ENCODE measurements around the gene WDR62. TPM values are rescaled to one million over a fixed set of nuclear protein-coding genes. Genes with fewer than 3 reads are reported as not detected.

WDR62 gene
- total and polyA plus RNA-seq, 2 donors (not counting 3 experiments of a cell fraction or from before 2014, with no cell fraction given): 8.0 to 13.4 TPM

GRCh38 chr19:36110487-36111199, 55.9 kb downstream of the WDR62 start, which contains the start of gene OVOL3:
TSS of gene OVOL3 (plus strand) at chr19:36111143. CDS start at chr19:36111203, 60 bp downstream.
- Histone ChIP-seq H3K36me3 (ENCODE audit: control insufficient read depth in 2 of 2, extremely low read depth in 1 of 2, insufficient read depth in 2 of 2, low read length in 2 of 2) (no peaks in the 10 kb centered on the region), H3K27me3 (ENCODE audit: control insufficient read depth in 2 of 2, insufficient read depth in 2 of 2, low read length in 2 of 2) (no peaks in the 10 kb centered on the region), H3K4me2 (ENCODE audit: insufficient read depth, low read length) (no peak within 1 kb of the TSS), H3K27ac (ENCODE audit: insufficient read depth, low read depth, low read length) (no peak within 1 kb of the TSS), H4K20me1 (replicated peaks; ENCODE audit: control insufficient read depth, extremely low read depth, insufficient read depth, low read length) (no peaks in the 10 kb centered on the region), H3K4me1 (ENCODE audit: control insufficient read depth, extremely low read depth, insufficient read depth, low read length) (peaks cover 10% of the 10 kb centered on the region), H3K4me3 (replicated peaks in 1 of 3; ENCODE audit: insufficient read depth in 1 of 3, low read depth in 1 of 3, low read length in 3 of 3) (no peak within 1 kb of the TSS), H3K9me3 (replicated peaks; ENCODE audit: control insufficient read depth, insufficient read depth, low read length) (no peaks in the 10 kb centered on the region), H3K79me2 (ENCODE audit: control insufficient read depth, insufficient read depth, low read length) (peaks cover 6% of the 10 kb centered on the region), H3K9me1 (replicated peaks; ENCODE audit: control insufficient read depth, extremely low read depth, insufficient read depth, low read length) (no peaks in the 10 kb centered on the region), H2AFZ (ENCODE audit: low read depth, low read length) (no peak within 1 kb of the TSS), H3K9ac (replicated peaks; ENCODE audit: extremely low read depth, insufficient read depth, low read length) (no peak within 1 kb of the TSS)
- BruUV-seq (replicated peaks): no TSS peak
- intact Hi-C loops (cut with micrococcal nuclease) (no loop called here), dilution Hi-C loops (cut with MboI; ENCODE audit: extremely low pct_ligation_motif_present, low sequenced_read_pairs) (no loop called here)
- FAIRE-seq: no peak
- DNase-seq (ENCODE audit: low read depth, low spot score): no peak
- no peak for TF ChIP-seq EZH2 (IDR thresholded peaks at IDR 0.05; ENCODE audit: borderline replicate concordance, low read depth, low read length, severe bottlenecking)
- no peak for TF ChIP-seq JUN (IDR thresholded peaks at IDR 0.05; ENCODE audit: borderline replicate concordance, insufficient read depth, insufficient read length, low read depth)
- TF ChIP-seq MYC (IDR thresholded peaks at IDR 0.05; ENCODE audit: low read depth, low read length): no peak
- TF ChIP-seq MAX (IDR thresholded peaks at IDR 0.05; ENCODE audit: insufficient read depth, insufficient read length): no peak
- no peak for TF ChIP-seq CTCF (IDR thresholded peaks at IDR 0.05; ENCODE audit: extremely low read depth in 1 of 2, insufficient read depth in 1 of 2, low read depth in 1 of 2, low read length in 2 of 2)
- TF ChIP-seq POLR2A (IDR thresholded peaks at IDR 0.05; ENCODE audit: low read depth, low read length): no peak
- no peak for TF ChIP-seq FOS (IDR thresholded peaks at IDR 0.05; ENCODE audit: borderline replicate concordance, insufficient read depth, low read length)
- no peak for TF ChIP-seq POLR2AphosphoS5 (IDR thresholded peaks at IDR 0.05; ENCODE audit: insufficient read depth, low read depth, low read length)
- no peak for TF ChIP-seq GATA2 (IDR thresholded peaks at IDR 0.05; ENCODE audit: insufficient read depth, insufficient read length, low read depth, low read length)
- CTCF ChIA-PET: no interaction called here
- POLR2A ChIA-PET: no interaction called here

All from endothelial cell of umbilical vein (primary cell).